ENCODE measurements around the gene PRPF8.
"Not testable (repeated sequence)": the region's sequence is repeated elsewhere in the genome, so short reads cannot be mapped to it uniquely, and the experiment has no call there.

PRPF8 gene

DNA sequence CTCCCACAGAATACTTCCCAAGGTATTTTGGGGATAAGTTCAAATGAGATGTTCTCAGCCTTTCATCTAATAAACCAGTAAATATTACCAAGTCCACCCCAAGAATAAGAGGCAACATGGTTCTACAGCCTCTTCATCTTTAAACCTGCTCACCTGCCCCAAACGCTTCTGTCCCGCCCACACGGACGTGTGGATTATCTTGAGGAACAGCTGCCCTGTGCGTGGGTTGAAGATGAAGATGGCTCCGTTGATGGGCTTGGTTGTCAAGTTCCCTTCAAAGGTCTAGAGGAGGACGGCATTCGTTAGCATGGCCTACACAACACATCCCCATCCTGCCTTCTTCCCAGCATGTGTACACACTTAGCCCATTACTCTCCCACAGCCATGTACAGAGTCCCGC lies 26.6 kb downstream of the PRPF8 start:
- no peaks in the 10 kb centered on the region for H3K4me1 ChIP-seq (ENCODE audit: insufficient read depth, low read length)
- peaks cover 94% of the 10 kb centered on the region for H3K36me3 ChIP-seq (ENCODE audit: insufficient read depth, low read length)
- no peak for ATAC-seq (ENCODE audit: insufficient read depth, low read depth)

GRCh38 chr17:1653735-1654134 lies 30.9 kb downstream of the PRPF8 start:
- H4K20me1 ChIP-seq (ENCODE audit: insufficient read depth, low read length): peaks cover 42% of the 10 kb centered on the region
- H3K36me3 ChIP-seq (ENCODE audit: insufficient read depth, low read length): peaks cover 84% of the 10 kb centered on the region
- H3K4me2 ChIP-seq (ENCODE audit: insufficient read depth, low read length): no peak overlapping the region
- TF ChIP-seq CTCF (IDR thresholded peaks at IDR 0.05; ENCODE audit: borderline replicate concordance, extremely low read depth, low read length, poor library complexity, severe bottlenecking): no peak
- no peak for TF ChIP-seq EZH2 (IDR thresholded peaks at IDR 0.05; ENCODE audit: borderline replicate concordance, low read depth, low read length, severe bottlenecking)
- no peak overlapping the region for H3K4me3 ChIP-seq (ENCODE audit: low read depth in 1 of 2, low read length in 2 of 2)
- H3K9ac ChIP-seq (ENCODE audit: low read depth, low read length): no peak overlapping the region
- DNase-seq: no peak
- no peaks in the 10 kb centered on the region for H3K9me3 ChIP-seq (ENCODE audit: insufficient read depth, low read length, severe bottlenecking)
- H3K27ac ChIP-seq (ENCODE audit: low read length): no peak overlapping the region
- no peak for ATAC-seq (ENCODE audit: insufficient read depth, low read depth)
- no peaks in the 10 kb centered on the region for H3K27me3 ChIP-seq (ENCODE audit: insufficient read depth, low read length, poor library complexity)
- no peak overlapping the region for H2AFZ ChIP-seq (ENCODE audit: low read depth, low read length)
- 0 out of 2 replicates have a peak, but pooled peaks cover 2% of the 10 kb centered on the region for H3K79me2 ChIP-seq (ENCODE audit: insufficient read depth, low read length)
- peaks cover 17% of the 10 kb centered on the region for H3K4me1 ChIP-seq (ENCODE audit: insufficient read depth, low read length)

More for the DNA sequence above, 26.6 kb downstream of the PRPF8 start:
- Histone ChIP-seq H3K4me3 (ENCODE audit: low read depth in 1 of 2, low read length in 2 of 2) (no peak overlapping the region), H3K79me2 (ENCODE audit: insufficient read depth, low read length) (0 out of 2 replicates have a peak, but pooled peaks cover 5% of the 10 kb centered on the region), H4K20me1 (ENCODE audit: insufficient read depth, low read length) (peaks cover 46% of the 10 kb centered on the region), H3K9me3 (ENCODE audit: insufficient read depth, low read length, severe bottlenecking) (no peaks in the 10 kb centered on the region), H3K27ac (ENCODE audit: low read length) (no peak overlapping the region), H3K9ac (ENCODE audit: low read depth, low read length) (no peak overlapping the region), H2AFZ (ENCODE audit: low read depth, low read length) (no peak overlapping the region), H3K27me3 (ENCODE audit: insufficient read depth, low read length, poor library complexity) (no peaks in the 10 kb centered on the region), H3K4me2 (ENCODE audit: insufficient read depth, low read length) (no peak overlapping the region)
- TF ChIP-seq EZH2 (IDR thresholded peaks at IDR 0.05; ENCODE audit: borderline replicate concordance, low read depth, low read length, severe bottlenecking): no peak
- TF ChIP-seq CTCF (IDR thresholded peaks at IDR 0.05; ENCODE audit: borderline replicate concordance, extremely low read depth, low read length, poor library complexity, severe bottlenecking): no peak
- no peak for DNase-seq

DNA sequence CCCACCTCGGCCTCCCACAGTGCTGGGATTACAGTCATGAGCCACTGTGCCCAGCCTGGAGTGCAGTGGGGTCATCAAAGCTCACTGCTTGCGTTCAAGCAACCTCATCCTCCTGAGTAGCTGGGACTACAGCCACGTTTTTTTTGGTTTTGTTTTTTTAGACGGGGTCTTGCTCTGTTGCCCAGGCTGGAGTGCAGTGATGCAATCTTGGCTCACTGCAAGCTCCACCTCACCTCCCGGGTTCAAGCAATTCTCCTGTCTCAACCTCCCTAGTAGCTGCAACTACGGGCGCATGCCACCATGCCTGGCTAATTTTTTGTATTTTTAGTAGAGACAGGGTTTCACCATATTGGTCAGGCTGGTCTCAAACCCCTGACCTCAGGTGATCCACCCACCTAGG lies 31.9 kb downstream of the PRPF8 start:
- H3K9me3 ChIP-seq (ENCODE audit: insufficient read depth, low read length, severe bottlenecking); H3K27me3 ChIP-seq (ENCODE audit: insufficient read depth, low read length, poor library complexity); H3K79me2 ChIP-seq (ENCODE audit: insufficient read depth, low read length); H2AFZ ChIP-seq (ENCODE audit: low read depth, low read length); H3K4me2 ChIP-seq (ENCODE audit: insufficient read depth, low read length); ATAC-seq (ENCODE audit: insufficient read depth, low read depth); H3K9ac ChIP-seq (ENCODE audit: low read depth, low read length); H3K4me3 ChIP-seq (ENCODE audit: low read depth in 1 of 2, low read length in 2 of 2); DNase-seq; H3K27ac ChIP-seq (ENCODE audit: low read length): not testable (repeated sequence)
- peaks cover 26% of the 10 kb centered on the region for H3K4me1 ChIP-seq (ENCODE audit: insufficient read depth, low read length)
- H4K20me1 ChIP-seq (ENCODE audit: insufficient read depth, low read length): peaks cover 35% of the 10 kb centered on the region
- H3K36me3 ChIP-seq (ENCODE audit: insufficient read depth, low read length): peaks cover 75% of the 10 kb centered on the region

- H3K79me2 ChIP-seq (ENCODE audit: insufficient read depth, low read length): no peaks in the 10 kb centered on the region
- no peak overlapping the region for H3K4me3 ChIP-seq (ENCODE audit: low read depth in 1 of 2, low read length in 2 of 2)
- peaks cover 33% of the 10 kb centered on the region for H4K20me1 ChIP-seq (ENCODE audit: insufficient read depth, low read length)
- DNase-seq: no peak
- no peak overlapping the region for H3K27ac ChIP-seq (ENCODE audit: low read length)
- no peak overlapping the region for H2AFZ ChIP-seq (ENCODE audit: low read depth, low read length)
- H3K9ac ChIP-seq (ENCODE audit: low read depth, low read length): no peak overlapping the region
- H3K4me1 ChIP-seq (ENCODE audit: insufficient read depth, low read length): peaks cover 29% of the 10 kb centered on the region
- H3K36me3 ChIP-seq (ENCODE audit: insufficient read depth, low read length): peaks cover 65% of the 10 kb centered on the region
- H3K4me2 ChIP-seq (ENCODE audit: insufficient read depth, low read length): no peak overlapping the region
- no peaks in the 10 kb centered on the region for H3K27me3 ChIP-seq (ENCODE audit: insufficient read depth, low read length, poor library complexity)
- H3K9me3 ChIP-seq (ENCODE audit: insufficient read depth, low read length, severe bottlenecking): no peaks in the 10 kb centered on the region
- ATAC-seq (ENCODE audit: insufficient read depth, low read depth): no peak
- TF ChIP-seq CTCF (IDR thresholded peaks at IDR 0.05; ENCODE audit: borderline replicate concordance, extremely low read depth, low read length, poor library complexity, severe bottlenecking) (no peak), EZH2 (IDR thresholded peaks at IDR 0.05; ENCODE audit: borderline replicate concordance, low read depth, low read length, severe bottlenecking) (no peak)
These were observed 33.2 kb downstream of the PRPF8 start for GRCh38 chr17:1651559-1651844.

Data from DND-41 (cell line).